Loucy (cell line): Measurements from ENCODE around the gene FGF7.

Experiments
- H2AFZ ChIP-seq: fragments of 200-600 bp; sonication (generic); 2 replicates; pipeline ENCODE4 v1.6.0; 2016; ENCODE audit warnings: antibody characterized with exemption, mild to moderate bottlenecking, low read length, moderate library complexity
- H3F3A ChIP-seq: fragments of 200-600 bp; 2 replicates; pipeline ENCODE4 v1.6.0; 2016; ENCODE audit warnings: antibody characterized with exemption, low read depth, mild to moderate bottlenecking
- H3K27me3 ChIP-seq: fragments of 200-600 bp; sonication (generic); 2 replicates; pipeline ENCODE4 v1.6.1; 2014; ENCODE audit warnings: low read length, mild to moderate bottlenecking; ENCODE audit not compliant: insufficient read depth, poor library complexity, severe bottlenecking
- H3K36me3 ChIP-seq: fragments of 200-600 bp; sonication (generic); 2 replicates; pipeline ENCODE4 v1.6.1; 2016; ENCODE audit warnings: low read length; ENCODE audit not compliant: insufficient read depth
- H3K4me1 ChIP-seq: fragments of 200-600 bp; sonication (generic); 2 replicates; pipeline ENCODE4 v1.5.1; 2014; ENCODE audit warnings: low read length, mild to moderate bottlenecking; ENCODE audit not compliant: insufficient read depth, poor library complexity, severe bottlenecking
- H3K4me2 ChIP-seq: fragments of 200-600 bp; sonication (generic); 2 replicates; pipeline ENCODE4 v1.6.0; 2014; ENCODE audit warnings: antibody characterized with exemption, low read length, low read depth, mild to moderate bottlenecking; ENCODE audit not compliant: poor library complexity, severe bottlenecking
- H3K4me3 ChIP-seq: fragments of 200-600 bp; sonication (generic); 2 replicates; pipeline ENCODE4 v1.5.1; 2014; ENCODE audit warnings: low read length, mild to moderate bottlenecking, mixed read lengths; ENCODE audit not compliant: poor library complexity, severe bottlenecking
- H3K79me2 ChIP-seq: fragments of 200-600 bp; sonication (generic); 2 replicates; pipeline ENCODE4 v1.6.1; 2014; ENCODE audit warnings: low read length; ENCODE audit not compliant: insufficient read depth
- H3K9ac ChIP-seq: fragments of 200-600 bp; sonication (generic); 2 replicates; pipeline ENCODE4 v1.6.0; 2014; ENCODE audit warnings: mild to moderate bottlenecking, low read depth, low read length, moderate library complexity; ENCODE audit not compliant: poor library complexity, severe bottlenecking
- H3K9me2 ChIP-seq: fragments of 200-600 bp; sonication (generic); replicated peaks from 2 replicates; pipeline ENCODE4 v1.6.1; 2016; ENCODE audit warnings: low read depth, low read length, mixed read lengths
- H3K9me3 ChIP-seq: fragments of 200-600 bp; sonication (generic); 2 replicates; pipeline ENCODE4 v1.6.1; 2014; ENCODE audit warnings: mild to moderate bottlenecking, antibody characterized with exemption, low read length, low read depth; ENCODE audit not compliant: insufficient read depth
- H4K20me1 ChIP-seq: fragments of 200-600 bp; sonication (generic); 2 replicates; pipeline ENCODE4 v1.6.0; 2014; ENCODE audit warnings: antibody characterized with exemption, low read length, mild to moderate bottlenecking; ENCODE audit not compliant: insufficient read depth, poor library complexity, severe bottlenecking
- EZH2phosphoT487 ChIP-seq: fragments of 200-600 bp; IDR thresholded peaks from 2 replicates; pipeline ENCODE4 v1.6.1; 2018; ENCODE audit warnings: antibody characterized with exemption, mild to moderate bottlenecking, moderate library complexity, borderline replicate concordance
- TF ChIP-seq, protein P1 (sequence below): fragments of 200-600 bp; sonication (generic); conservative IDR thresholded peaks from 2 replicates; pipeline ENCODE4 v1.5.1; 2014; ENCODE audit warnings: mild to moderate bottlenecking, antibody characterized with exemption, low read length

Gene FGF7

DNA sequence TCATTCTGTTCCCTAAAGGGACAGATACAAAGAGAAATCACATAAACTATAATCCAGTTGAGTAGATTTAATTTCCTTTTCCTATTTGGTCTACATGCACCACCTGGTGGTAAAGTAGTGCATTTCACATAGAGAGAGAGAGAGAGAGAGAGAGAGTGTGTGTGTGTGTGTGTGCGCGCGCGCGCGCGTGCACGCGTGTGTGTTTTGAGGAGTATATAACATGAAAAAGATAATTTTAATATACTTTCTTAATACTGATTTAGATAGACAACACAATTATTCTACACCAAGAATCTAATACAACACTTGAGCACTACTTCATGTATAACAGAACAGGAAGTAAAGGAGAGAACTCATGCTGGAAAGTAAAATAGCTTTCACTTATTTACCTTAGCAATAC is 1.1 kb upstream of the FGF7 start:
- Histone ChIP-seq H3K79me2 (no peaks in the 10 kb centered on the region), H3K4me3 (peak overlapping the region; percentile 30), H3K9ac (peak overlapping the region; percentile 38), H3K27me3 (no peaks in the 10 kb centered on the region), H3K9me3 (no peaks in the 10 kb centered on the region), H3K9me2 (no peaks in the 10 kb centered on the region), H4K20me1 (no peaks in the 10 kb centered on the region), H3K36me3 (no peaks in the 10 kb centered on the region), H2AFZ (peak overlapping the region; percentile 70), H3F3A (no peaks in the 10 kb centered on the region), H3K4me1 (peaks cover 6% of the 10 kb centered on the region), H3K4me2 (peak overlapping the region; percentile 20)
- no peak for TF ChIP-seq EZH2phosphoT487
- TF ChIP-seq, protein P1, sequence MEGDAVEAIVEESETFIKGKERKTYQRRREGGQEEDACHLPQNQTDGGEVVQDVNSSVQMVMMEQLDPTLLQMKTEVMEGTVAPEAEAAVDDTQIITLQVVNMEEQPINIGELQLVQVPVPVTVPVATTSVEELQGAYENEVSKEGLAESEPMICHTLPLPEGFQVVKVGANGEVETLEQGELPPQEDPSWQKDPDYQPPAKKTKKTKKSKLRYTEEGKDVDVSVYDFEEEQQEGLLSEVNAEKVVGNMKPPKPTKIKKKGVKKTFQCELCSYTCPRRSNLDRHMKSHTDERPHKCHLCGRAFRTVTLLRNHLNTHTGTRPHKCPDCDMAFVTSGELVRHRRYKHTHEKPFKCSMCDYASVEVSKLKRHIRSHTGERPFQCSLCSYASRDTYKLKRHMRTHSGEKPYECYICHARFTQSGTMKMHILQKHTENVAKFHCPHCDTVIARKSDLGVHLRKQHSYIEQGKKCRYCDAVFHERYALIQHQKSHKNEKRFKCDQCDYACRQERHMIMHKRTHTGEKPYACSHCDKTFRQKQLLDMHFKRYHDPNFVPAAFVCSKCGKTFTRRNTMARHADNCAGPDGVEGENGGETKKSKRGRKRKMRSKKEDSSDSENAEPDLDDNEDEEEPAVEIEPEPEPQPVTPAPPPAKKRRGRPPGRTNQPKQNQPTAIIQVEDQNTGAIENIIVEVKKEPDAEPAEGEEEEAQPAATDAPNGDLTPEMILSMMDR: peak; percentile 92

GRCh38 chr15:49423901-49424550 is 984 bp downstream of the FGF7 start:
- H3K27me3 ChIP-seq: no peaks in the 10 kb centered on the region
- no peak overlapping the region for H3K4me2 ChIP-seq
- no peaks in the 10 kb centered on the region for H3F3A ChIP-seq
- peaks cover 6% of the 10 kb centered on the region for H3K4me1 ChIP-seq
- H3K79me2 ChIP-seq: no peaks in the 10 kb centered on the region
- H4K20me1 ChIP-seq: no peaks in the 10 kb centered on the region
- TF ChIP-seq, protein P1: no peak
- no peak for TF ChIP-seq EZH2phosphoT487
- H3K9me2 ChIP-seq: no peaks in the 10 kb centered on the region
- H2AFZ ChIP-seq: no peak overlapping the region
- H3K36me3 ChIP-seq: no peaks in the 10 kb centered on the region
- no peak overlapping the region for H3K9ac ChIP-seq
- H3K4me3 ChIP-seq: no peak overlapping the region
- H3K9me3 ChIP-seq: no peaks in the 10 kb centered on the region

- Histone ChIP-seq H2AFZ (no peak overlapping the region), H3K27me3 (no peaks in the 10 kb centered on the region), H3K79me2 (no peaks in the 10 kb centered on the region), H3K9me2 (no peaks in the 10 kb centered on the region), H3K36me3 (no peaks in the 10 kb centered on the region), H3K9ac (no peak overlapping the region), H3K9me3 (no peaks in the 10 kb centered on the region), H3K4me3 (no peak overlapping the region), H4K20me1 (no peaks in the 10 kb centered on the region), H3F3A (no peaks in the 10 kb centered on the region), H3K4me2 (no peak overlapping the region), H3K4me1 (peaks cover 6% of the 10 kb centered on the region)
- TF ChIP-seq EZH2phosphoT487: no peak
- TF ChIP-seq, protein P1: no peak
Observed at GRCh38 chr15:49424954-49425353, 1.9 kb downstream of the FGF7 start.
